DOHH2 (cell line): ENCODE measurements around the gene GAREM1.

Source experiments
- CTCF ChIP-seq: fragments of 200-600 bp; sonication (generic); IDR thresholded peaks from one replicate; pipeline ENCODE4 v1.5.1; 2014; ENCODE audit warnings: antibody characterized with exemption, mild to moderate bottlenecking, low read depth, low read length; ENCODE audit not compliant: poor library complexity, severe bottlenecking
- EZH2phosphoT487 ChIP-seq: fragments of 200-600 bp; sonication (generic); IDR thresholded peaks from 2 replicates; pipeline ENCODE4 v1.6.1; 2017; ENCODE audit warnings: borderline replicate concordance, mild to moderate bottlenecking, antibody characterized with exemption, low read length, moderate library complexity, mixed read lengths

- TF ChIP-seq CTCF (no peak), EZH2phosphoT487 (no peak)
Measured at GRCh38 chr18:32472841-32473240, 2.2 kb upstream of the GAREM1 start.
